NCI-H446 treated with DMSO at 0.1 percent for 48 hours (cell line): ENCODE measurements around the gene CENPH.
"Not testable (repeated sequence)": the region's sequence is repeated elsewhere in the genome, so short reads cannot be mapped to it uniquely, and the experiment has no call there.

Source experiments
- DNase-seq: peaks from one replicate; lab custom pipeline; 2025; lab: John Stamatoyannopoulos, UW

CENPH gene

DNA sequence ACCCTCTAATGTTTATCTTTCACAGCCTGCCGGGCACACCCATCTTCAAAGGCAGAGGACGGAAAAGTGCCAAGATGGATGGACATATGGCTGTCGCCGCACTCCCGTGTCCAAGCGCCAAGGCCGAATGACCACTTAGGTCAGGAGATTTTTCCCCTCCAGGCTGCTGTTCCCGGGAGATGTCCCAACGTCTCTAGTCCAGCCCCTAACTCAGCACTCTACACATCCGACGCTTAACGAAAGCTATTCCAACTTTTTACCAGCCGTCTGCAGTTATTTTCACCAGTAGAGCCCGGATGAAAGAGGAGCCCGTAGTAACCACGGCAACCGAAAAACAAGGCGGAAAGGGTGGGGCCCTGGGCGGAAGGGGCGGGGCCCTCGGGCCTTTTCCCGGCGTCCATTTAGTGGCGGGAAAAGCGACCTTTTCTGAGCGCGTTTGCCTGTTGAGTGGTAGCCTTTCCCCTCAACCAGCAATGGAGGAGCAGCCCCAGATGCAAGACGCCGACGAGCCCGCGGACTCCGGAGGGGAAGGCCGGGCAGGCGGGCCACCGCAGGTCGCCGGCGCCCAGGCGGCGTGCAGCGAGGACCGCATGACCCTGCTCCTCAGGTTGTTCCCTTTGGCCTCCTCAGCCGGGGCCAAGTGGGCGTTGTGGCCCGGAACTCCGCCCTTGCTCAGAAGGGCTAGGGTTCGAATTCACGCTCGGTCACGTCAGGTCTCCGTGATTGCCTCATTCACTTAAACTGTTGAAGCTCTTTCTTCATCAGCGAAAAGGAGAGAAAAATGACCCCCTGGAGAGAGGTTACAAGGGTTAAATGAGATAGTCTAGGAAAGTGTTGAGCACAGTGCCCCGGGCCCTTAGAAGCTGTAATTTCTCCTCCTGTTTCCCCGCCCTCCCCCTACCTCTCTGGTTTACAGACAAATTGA is at the start of gene CENPH:
TSS of gene CENPH (plus strand) at position 422 of the 925 bp plus-strand sequence. CDS start at position 474, 52 bp downstream.
- DNase-seq, result peak; percentile 68

DNA sequence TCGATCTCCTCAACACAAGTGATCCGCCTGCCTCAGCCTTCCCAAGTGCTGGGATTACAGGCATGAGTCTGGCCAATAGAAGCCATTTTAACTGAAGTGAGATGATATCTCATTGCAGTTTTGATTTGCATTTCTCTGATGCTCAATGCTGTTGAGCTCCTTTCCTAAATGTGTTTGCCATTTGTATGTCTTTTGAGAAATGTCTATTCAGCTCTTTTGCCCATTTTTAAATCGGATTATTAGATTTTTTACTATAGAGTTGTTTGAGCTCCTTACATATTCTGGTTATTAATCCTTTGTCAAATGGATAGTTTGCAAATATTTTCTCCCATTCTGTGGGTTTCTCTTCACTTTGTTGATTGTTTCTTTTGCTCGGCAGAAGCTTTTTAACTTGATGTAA is 49.1 kb upstream of the CENPH start:
- DNase-seq, result not testable (repeated sequence)

GRCh38 chr5:69140827-69141226 is 48.6 kb upstream of the CENPH start:
- DNase-seq, result no peak

GRCh38 chr5:69148576-69148975 is 40.8 kb upstream of the CENPH start:
- not testable (repeated sequence) for DNase-seq

DNA sequence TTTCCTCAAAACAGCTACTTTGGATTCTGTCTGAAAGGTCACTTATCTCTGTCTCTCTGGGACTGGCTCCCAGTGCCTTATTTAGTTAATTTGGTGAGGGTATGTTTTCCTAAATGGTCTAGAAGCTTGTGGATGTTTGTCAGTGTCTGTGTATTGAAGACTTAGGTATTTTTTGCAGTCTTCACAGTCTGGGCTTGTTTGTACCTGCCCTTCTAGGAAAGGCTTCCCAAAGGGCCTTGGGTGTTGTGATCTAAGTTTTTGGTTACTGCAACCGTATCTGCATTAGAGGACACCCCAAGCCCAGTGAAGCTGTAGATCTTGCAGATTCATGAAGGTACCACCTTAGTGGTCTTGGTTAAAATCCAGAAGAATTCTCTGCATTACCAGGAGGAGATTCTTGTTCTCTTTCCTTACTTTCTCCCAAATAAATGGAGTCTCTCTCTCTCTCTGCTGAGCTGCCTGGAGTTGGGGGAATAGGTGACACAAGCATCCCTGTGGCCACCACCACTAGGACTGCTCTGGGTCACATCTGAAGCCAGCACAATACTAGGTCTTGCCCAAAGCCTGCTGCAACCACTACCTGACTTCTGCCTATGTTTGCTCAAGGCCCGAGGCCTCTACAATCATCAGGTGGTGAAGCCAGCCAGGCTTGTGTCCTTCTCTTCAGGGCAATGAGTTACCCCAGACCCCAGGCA is 40.3 kb upstream of the CENPH start:
- no peak for DNase-seq

GRCh38 chr5:69149676-69150010 is 39.7 kb upstream of the CENPH start:
- no peak for DNase-seq

GRCh38 chr5:69152731-69153130 is 36.7 kb upstream of the CENPH start:
- DNase-seq, result no peak

GRCh38 chr5:69156456-69156855 is 32.9 kb upstream of the CENPH start:
- no peak for DNase-seq

GRCh38 chr5:69158039-69158438 is 31.3 kb upstream of the CENPH start:
- no peak for DNase-seq

GRCh38 chr5:69160651-69161050 is 28.7 kb upstream of the CENPH start:
- no peak for DNase-seq

- DNase-seq, result peak; percentile 89
Observed at GRCh38 chr5:69166686-69167492, 22.5 kb upstream of the CENPH start, which contains the start of gene CCNB1. Gene CCNB1, plus strand, starts transcription at chr5:69167150. Its CDS starts 113 bp downstream, at chr5:69167263.

DNA sequence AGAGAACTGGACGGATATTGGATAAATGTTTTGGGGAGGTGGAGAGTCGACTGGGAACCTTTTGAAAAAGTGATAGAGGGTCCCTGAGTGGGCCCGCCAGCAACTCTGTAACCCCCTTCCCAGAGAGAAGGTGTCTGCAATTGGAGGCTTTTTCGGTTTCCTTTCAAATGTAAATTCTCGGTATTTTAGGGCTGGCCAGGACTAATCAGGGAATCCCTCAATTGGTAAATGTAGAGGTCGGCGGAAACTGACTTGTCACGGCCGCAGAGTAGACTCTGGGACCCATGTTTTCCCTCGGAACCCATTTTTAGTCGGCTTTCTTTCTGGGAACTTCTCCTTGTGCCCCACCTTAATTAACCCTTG is 21.9 kb upstream of the CENPH start:
- DNase-seq, result no peak

DNA sequence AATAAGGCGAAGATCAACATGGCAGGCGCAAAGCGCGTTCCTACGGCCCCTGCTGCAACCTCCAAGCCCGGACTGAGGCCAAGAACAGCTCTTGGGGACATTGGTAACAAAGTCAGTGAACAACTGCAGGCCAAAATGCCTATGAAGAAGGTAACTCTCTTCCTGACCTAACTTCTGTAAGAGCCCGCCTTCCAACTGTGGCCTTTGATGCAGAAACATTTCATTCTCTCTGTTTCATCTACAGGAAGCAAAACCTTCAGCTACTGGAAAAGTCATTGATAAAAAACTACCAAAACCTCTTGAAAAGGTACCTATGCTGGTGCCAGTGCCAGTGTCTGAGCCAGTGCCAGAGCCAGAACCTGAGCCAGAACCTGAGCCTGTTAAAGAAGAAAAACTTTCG is 21.5 kb upstream of the CENPH start:
- no peak for DNase-seq

DNA sequence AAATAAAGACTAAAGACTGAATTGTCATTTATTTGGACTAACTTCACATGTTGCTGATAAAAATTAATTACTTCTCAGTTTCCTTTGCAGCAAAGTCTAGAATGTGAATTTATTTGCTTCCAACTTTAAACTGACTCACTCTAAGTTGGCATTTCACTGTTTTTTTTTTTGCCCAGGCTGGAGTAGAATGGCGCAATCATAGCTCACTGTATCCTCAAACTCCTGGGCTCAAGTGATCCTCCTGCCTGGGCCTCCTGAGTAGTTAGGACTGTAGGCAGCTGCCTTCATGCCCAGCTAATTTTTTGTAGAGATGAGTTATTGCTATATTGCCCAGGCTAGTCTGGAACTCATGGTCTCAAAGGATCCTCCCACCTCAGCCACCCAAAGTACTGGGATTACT is 18.9 kb upstream of the CENPH start:
- DNase-seq, result no peak

DNA sequence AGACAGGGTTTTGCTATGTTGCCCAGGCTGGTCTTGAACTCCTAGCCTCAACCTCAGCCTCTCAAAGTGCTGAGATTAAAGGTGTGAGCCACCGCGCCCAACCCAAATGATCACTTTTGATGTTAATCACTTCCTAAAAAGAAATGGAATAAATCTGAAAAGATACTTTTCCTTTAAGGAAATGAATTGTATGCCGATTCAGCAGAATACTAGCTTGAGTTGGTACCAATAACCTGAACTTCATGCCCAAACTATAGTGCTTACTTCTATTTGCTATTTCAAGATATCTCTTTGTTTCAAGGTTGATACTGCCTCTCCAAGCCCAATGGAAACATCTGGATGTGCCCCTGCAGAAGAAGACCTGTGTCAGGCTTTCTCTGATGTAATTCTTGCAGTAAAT is 18.4 kb upstream of the CENPH start:
- DNase-seq, result no peak

DNA sequence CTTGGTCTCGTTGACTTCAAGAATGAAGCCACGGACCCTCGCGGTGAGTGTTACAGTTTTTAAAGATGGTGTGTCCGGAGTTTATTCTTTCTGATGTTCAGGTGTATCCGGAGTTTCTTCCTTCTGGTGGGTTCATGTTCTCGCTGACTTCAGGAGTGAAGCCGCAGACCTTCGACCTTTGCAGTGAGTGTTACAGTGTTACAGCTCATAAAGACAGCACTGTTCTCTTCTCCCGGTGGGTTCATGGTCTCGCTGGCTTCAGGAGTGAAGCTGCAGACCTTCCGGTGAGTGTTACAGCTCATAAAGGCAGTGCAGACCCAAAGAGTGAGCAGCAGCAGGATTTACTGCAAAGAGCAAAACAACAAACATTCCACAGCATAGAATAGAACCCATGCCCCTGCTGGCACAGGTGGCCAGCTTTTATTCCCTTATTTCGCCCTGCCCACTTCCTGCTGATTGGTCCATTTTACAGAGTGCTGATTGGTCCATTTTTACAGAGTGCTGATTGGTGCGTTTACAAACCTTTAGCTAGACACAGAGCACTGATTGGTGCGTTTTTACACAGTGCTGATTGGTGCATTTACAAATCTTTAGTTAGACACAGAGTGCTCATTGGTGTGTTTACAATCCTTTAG is 7.6 kb upstream of the CENPH start:
- DNase-seq, result not testable (repeated sequence)

DNA sequence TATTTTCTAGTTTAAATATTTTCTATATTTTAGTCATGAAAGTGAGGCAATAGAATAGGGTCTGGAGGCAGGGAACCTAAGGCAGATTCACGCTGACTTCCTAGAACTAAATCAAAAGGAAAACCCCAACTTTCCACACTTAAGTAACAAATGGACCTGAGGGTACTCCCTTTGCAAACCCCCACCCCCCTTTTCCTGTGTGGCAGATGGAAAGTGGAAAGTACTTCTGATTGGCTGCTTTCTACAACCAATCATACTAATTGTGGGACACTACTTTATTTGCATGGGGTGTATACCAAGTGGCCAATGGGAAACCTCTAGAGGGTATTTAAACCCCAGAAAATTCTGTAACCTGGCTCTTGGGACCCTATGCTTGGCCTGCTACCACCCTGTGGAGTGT is 4.8 kb upstream of the CENPH start:
- DNase-seq, result no peak

DNA sequence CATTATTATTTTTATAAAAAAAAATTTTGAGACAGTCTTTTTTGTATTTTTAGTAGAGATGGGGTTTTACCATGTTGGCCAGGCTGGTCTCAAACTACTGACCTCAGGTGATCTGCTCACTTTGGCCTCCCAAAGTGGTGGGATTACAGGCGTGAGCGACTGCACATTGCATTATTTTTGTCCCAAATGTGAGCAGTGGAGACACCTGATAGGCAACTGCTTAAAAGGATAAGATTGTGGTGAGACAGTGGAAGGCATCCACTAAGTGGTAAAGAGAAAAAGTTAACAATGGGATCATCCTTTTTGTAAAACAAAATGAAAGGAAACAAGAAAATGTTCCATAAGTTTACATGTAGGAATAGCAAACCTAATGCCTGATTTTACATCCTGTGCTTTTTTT is 2.0 kb upstream of the CENPH start:
- no peak for DNase-seq

DNA sequence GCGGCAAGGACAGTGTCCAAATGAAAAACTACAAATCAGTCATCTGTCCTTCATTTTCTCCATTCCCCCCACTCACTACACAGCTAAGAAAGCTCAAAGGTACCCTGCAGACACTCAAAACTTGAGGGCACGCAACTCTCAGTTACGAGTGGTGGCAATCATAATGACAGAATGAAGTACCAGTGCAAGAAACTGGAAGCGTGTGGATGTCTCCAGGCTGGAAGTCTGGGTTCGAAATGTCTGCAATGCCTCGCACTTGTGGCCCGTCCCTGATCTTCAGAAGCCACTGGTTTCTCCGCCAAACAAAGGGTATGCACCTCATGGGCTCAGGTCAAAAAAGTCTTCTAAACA is 597 bp upstream of the CENPH start:
- no peak for DNase-seq

GRCh38 chr5:69202497-69202896 is 13.1 kb downstream of the CENPH start:
- DNase-seq, result no peak

GRCh38 chr5:69206528-69207190 is 17.3 kb downstream of the CENPH start:
- DNase-seq, result no peak

GRCh38 chr5:69209602-69210001 is 20.2 kb downstream of the CENPH start:
- no peak for DNase-seq
